ENCODE results near the gene RPL32.
A peak's percentile ranks its signal among the peaks of the same experiment; 100 is the strongest.
"Not testable (repeated sequence)": the region's sequence is repeated elsewhere in the genome, so short reads cannot be mapped to it uniquely, and the experiment has no call there.

Gene RPL32

GRCh38 chr3:12845811-12846210 lies 4.4 kb upstream of the RPL32 start:
- no peak overlapping the region for H3K4me2 ChIP-seq
- H3K27ac ChIP-seq = no peak overlapping the region

GRCh38 chr3:12842469-12842868 lies 1.1 kb upstream of the RPL32 start:
- H4K20me1 ChIP-seq = peaks cover 38% of the 10 kb centered on the region
- TF ChIP-seq Cebpa-rat (IDR thresholded peaks at IDR 0.05) = no peak
- no peak overlapping the region for H3K4me3 ChIP-seq
- H3K4me1 ChIP-seq = peaks cover 45% of the 10 kb centered on the region
- peaks cover 32% of the 10 kb centered on the region for H3K36me3 ChIP-seq
- no peak overlapping the region for H3K4me2 ChIP-seq
- no peaks in the 10 kb centered on the region for H3K27me3 ChIP-seq
- no peak overlapping the region for H3K9ac ChIP-seq
- H3K9me3 ChIP-seq = no peaks in the 10 kb centered on the region
- no peak overlapping the region for H3K27ac ChIP-seq

More at GRCh38 chr3:12845811-12846210, 4.4 kb upstream of the RPL32 start:
- Histone ChIP-seq H3K4me1 (peaks cover 15% of the 10 kb centered on the region), H3K4me3 (no peak overlapping the region), H3K27me3 (no peaks in the 10 kb centered on the region), H3K36me3 (no peaks in the 10 kb centered on the region), H4K20me1 (peaks cover 4% of the 10 kb centered on the region), H3K9me3 (peaks cover 6% of the 10 kb centered on the region; the same call in 1 of the 2 replicates), H3K9ac (no peak overlapping the region)
- TF ChIP-seq Cebpa-rat (IDR thresholded peaks at IDR 0.05) = no peak; the same call in 1 of the 2 replicates

- peaks cover 37% of the 10 kb centered on the region for H3K36me3 ChIP-seq
- no peak overlapping the region for H3K4me3 ChIP-seq
- TF ChIP-seq Cebpa-rat (IDR thresholded peaks at IDR 0.05) = no peak
- H3K27ac ChIP-seq = peak overlapping the region; percentile 98
- H3K27me3 ChIP-seq = no peaks in the 10 kb centered on the region
- peaks cover 48% of the 10 kb centered on the region for H3K4me1 ChIP-seq
- H3K4me2 ChIP-seq = peak overlapping the region; percentile 96
- no peaks in the 10 kb centered on the region for H3K9me3 ChIP-seq
- H3K9ac ChIP-seq = no peak overlapping the region
- H4K20me1 ChIP-seq = peaks cover 43% of the 10 kb centered on the region
Observed at GRCh38 chr3:12841970-12842328, 584 bp upstream of the RPL32 start.

GRCh38 chr3:12840591-12841148 lies 695 bp downstream of the RPL32 start:
- Histone ChIP-seq H3K4me1 (peaks cover 48% of the 10 kb centered on the region), H3K27me3 (no peaks in the 10 kb centered on the region), H3K9me3 (no peaks in the 10 kb centered on the region), H3K4me3 (peak overlapping the region; percentile 93), H3K27ac (peak overlapping the region; percentile 98), H3K9ac (peak overlapping the region; percentile 100), H3K4me2 (peak overlapping the region; percentile 96), H3K36me3 (peaks cover 50% of the 10 kb centered on the region), H4K20me1 (peaks cover 56% of the 10 kb centered on the region)
- no peak for TF ChIP-seq Cebpa-rat (IDR thresholded peaks at IDR 0.05)

GRCh38 chr3:12840148-12840547 lies 1.2 kb downstream of the RPL32 start:
- Histone ChIP-seq H3K36me3 (peaks cover 55% of the 10 kb centered on the region), H3K4me2 (peak overlapping the region; percentile 96), H3K9ac (peak overlapping the region; percentile 100), H3K4me3 (peak overlapping the region; percentile 93), H4K20me1 (peaks cover 61% of the 10 kb centered on the region), H3K27ac (peak overlapping the region; percentile 98), H3K4me1 (peaks cover 52% of the 10 kb centered on the region)
- H3K9me3 ChIP-seq, H3K27me3 ChIP-seq: not testable (repeated sequence)

GRCh38 chr3:12839156-12839946 lies 2.0 kb downstream of the RPL32 start:
- peak overlapping the region; percentile 96 for H3K4me2 ChIP-seq
- H3K9me3 ChIP-seq = no peaks in the 10 kb centered on the region
- TF ChIP-seq Cebpa-rat (IDR thresholded peaks at IDR 0.05) = no peak
- no peaks in the 10 kb centered on the region for H3K27me3 ChIP-seq
- H3K36me3 ChIP-seq = peaks cover 63% of the 10 kb centered on the region
- peak overlapping the region; percentile 100; the same call in 1 of the 2 replicates for H3K9ac ChIP-seq
- peaks cover 69% of the 10 kb centered on the region for H4K20me1 ChIP-seq
- H3K4me1 ChIP-seq = peaks cover 60% of the 10 kb centered on the region
- H3K27ac ChIP-seq = no peak overlapping the region
- peak overlapping the region; percentile 93 for H3K4me3 ChIP-seq

- Histone ChIP-seq H3K27ac (no peak overlapping the region), H3K9me3 (no peaks in the 10 kb centered on the region), H3K4me1 (peaks cover 70% of the 10 kb centered on the region), H3K9ac (peak overlapping the region; percentile 47; the same call in 1 of the 2 replicates), H4K20me1 (peaks cover 79% of the 10 kb centered on the region), H3K4me2 (peak overlapping the region; percentile 96), H3K4me3 (peak overlapping the region; percentile 93), H3K27me3 (no peaks in the 10 kb centered on the region), H3K36me3 (peaks cover 73% of the 10 kb centered on the region)
- TF ChIP-seq Cebpa-rat (IDR thresholded peaks at IDR 0.05) = no peak
Observed at GRCh38 chr3:12838179-12838965, 3.0 kb downstream of the RPL32 start.

- peaks cover 88% of the 10 kb centered on the region for H4K20me1 ChIP-seq
- H3K27ac ChIP-seq = no peak overlapping the region
- peaks cover 82% of the 10 kb centered on the region for H3K36me3 ChIP-seq
- no peak for TF ChIP-seq Cebpa-rat (IDR thresholded peaks at IDR 0.05)
- H3K4me3 ChIP-seq = 0 out of 2 replicates have a peak overlapping the region, but pooled peaks have one; percentile 93
- H3K4me1 ChIP-seq = peaks cover 71% of the 10 kb centered on the region
- peak overlapping the region; percentile 47; the same call in 1 of the 2 replicates for H3K9ac ChIP-seq
- no peaks in the 10 kb centered on the region for H3K9me3 ChIP-seq
- H3K4me2 ChIP-seq = peak overlapping the region; percentile 96
- no peaks in the 10 kb centered on the region for H3K27me3 ChIP-seq
Observed at GRCh38 chr3:12837295-12837986, 3.9 kb downstream of the RPL32 start.

- H3K27ac ChIP-seq = no peak overlapping the region
- TF ChIP-seq Cebpa-rat (IDR thresholded peaks at IDR 0.05) = no peak
Observed at GRCh38 chr3:12835052-12835665, 6.2 kb downstream of the RPL32 start.

More at GRCh38 chr3:12835052-12835665, 6.2 kb downstream of the RPL32 start:
- Histone ChIP-seq H3K4me3 (no peak overlapping the region), H3K9ac (no peak overlapping the region), H3K9me3 (no peaks in the 10 kb centered on the region), H3K36me3 (peaks cover 100% of the 10 kb centered on the region), H3K27me3 (no peaks in the 10 kb centered on the region), H3K4me2 (no peak overlapping the region), H4K20me1 (peaks cover 100% of the 10 kb centered on the region), H3K4me1 (peaks cover 68% of the 10 kb centered on the region)
